Activated CD4-positive, alpha-beta T cell treated with anti-CD3 and anti-CD28 coated beads for 48 hours (primary cell): ENCODE measurements around the gene NEK6.

Experiments
- DNase-seq: peaks from one replicate; pipeline ENCODE4 v3.0.0-alpha.2; 2020

The NEK6 gene

DNA sequence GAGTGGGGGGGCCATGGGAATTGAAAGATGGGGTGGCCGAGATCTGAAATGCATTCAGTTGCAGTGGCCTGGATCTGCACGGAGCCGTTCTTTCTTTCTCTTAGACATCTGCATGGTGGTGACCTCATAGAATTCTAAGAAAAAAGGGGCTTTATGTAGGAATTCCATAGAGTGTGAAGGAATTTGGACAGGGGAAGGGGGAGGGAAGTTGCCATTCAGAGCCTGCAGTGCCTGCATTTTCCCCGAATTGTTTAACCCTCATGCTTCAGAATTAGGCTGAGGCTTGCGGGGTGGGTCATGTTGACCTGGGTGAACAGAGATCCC, 4.9 kb downstream of the NEK6 start:
- DNase-seq: no peak

DNA sequence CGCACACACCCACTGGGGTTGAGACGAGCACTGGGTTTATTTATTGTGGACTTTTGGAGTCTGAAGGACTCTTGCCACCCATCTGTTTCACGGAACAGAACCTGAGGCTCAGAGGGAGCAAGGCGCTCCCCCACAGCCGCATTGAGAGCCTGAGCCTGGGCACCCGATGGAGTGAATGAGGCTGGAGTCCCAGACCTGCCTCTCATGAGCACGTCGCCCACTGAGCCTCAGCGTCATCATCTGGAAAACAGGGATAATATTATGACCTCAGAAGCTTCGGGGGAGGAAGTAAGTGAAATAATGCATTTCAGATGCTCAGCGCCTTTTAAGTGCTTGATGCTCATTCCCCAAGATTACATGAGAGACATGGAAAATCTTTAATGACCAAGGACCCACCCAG, 5.5 kb downstream of the NEK6 start:
- no peak for DNase-seq

DNA sequence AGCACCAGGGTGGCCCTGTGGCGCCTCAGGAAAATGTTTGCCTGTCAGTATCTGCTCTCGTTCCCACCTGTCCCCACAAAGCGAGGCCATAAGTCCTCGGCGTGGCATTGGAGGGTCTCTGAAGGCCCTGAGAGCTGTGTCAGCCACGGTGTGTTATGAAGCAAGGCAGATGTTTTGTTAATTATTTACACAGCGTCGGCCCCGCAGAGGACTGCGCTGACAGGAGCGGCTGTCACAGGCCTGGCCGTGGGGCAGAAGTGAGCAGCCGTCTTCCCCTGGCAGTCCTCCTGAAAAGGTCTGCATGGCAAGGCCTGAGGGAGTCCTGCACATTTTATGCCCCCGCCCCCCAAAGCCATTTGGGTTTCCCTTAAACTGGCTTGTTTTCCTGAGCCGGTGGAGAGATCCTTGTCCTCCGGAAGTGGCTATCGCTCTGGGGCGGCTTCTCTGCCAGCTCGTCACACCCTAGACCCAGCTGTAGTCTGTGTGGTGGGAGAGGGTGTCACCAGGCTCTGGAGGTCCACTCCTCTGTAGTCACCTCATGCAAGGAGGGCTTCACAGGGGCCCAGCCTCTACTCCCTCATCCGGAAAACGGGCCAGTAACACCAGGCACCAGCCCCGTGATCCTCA, 6.2 kb downstream of the NEK6 start:
- no peak for DNase-seq

DNA sequence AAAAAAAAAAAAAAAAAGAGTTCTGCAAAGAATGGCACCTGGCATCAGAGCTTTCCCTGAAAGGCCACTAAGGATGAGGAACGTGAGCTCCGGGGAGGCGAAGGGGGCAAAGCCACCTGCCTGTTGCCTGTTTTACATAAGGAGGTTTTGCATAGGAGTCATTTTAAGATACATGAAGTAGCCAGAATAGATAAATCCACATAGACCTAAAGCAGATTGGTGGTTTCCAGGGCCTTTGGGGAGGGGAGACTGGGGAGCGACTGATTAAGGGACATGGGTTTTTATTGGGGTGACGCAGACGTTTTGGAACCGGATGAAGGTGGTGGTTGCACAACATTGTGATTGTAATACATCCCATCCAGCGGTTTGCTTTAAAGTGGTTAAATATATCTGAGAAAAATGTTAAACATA, 7.1 kb downstream of the NEK6 start:
- DNase-seq: no peak

DNA sequence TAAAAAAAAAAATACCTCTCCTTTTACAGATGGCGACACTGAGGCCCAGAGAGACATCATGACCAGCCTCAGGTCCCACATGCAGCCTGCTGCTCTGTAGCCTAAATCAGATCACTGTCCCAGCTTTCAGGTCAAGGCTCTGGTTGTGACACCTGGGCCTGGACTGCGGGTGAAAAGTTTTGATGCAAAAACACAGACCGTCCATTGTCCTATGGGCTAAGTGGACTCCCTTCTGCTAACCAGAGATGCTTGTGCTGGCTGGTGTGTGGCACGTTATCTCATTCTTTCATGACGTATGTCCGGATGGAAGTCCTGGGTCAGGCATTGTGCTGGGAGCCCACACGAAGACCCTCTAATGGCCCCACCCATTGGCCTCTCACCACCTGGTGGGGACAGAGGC, 7.8 kb downstream of the NEK6 start:
- no peak for DNase-seq

DNA sequence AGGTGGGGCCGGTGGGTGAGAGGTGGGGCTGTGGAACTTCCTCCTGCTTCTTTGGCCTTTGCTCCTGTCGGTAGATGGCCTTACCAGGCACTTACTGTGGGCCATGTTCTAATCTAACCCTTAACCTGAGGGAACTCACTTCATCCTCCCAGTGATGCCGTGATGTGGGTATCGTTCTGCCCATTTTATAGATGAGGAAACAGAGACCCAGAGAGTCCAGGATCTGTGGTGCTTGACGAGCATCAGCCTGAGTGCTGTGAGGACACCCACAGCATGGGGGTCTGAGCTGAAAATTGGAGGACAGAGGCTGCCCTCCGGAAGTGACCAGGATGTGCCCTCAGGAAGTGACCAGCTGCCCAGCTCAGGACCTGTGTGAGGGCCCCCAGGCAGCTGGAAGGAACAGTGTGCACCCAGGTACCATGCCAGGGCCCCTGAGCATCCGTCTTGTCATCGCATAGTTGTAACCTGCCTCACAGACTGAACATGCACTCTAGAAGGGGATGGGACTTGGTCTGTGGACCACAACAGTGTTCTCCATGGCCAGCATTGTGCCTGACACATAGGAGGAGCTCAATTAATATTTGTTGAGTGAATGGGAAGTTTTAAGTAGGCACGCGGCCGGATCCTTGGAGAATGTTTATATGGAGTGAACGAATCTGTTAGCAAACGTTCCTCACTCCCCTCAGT, 8.5 kb downstream of the NEK6 start:
- no peak for DNase-seq

DNA sequence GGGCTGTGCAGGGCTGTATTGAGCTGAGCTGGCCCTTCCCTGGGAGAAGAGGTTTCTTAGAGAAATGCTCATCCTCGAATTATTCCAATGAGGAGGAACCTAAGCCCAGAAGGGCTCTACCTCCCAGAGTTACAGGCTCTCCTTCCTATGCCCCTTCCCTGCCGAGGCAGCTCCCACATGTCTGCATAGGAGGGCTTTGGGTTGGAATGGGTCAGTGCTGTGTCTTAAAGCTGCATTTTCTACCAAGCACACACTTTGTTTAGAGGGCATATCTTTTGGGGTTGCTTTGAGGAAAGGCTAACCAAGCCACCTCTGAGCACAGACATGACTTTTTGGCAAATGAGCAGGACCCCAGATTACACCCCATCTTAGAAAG, 9.1 kb downstream of the NEK6 start:
- no peak for DNase-seq

DNA sequence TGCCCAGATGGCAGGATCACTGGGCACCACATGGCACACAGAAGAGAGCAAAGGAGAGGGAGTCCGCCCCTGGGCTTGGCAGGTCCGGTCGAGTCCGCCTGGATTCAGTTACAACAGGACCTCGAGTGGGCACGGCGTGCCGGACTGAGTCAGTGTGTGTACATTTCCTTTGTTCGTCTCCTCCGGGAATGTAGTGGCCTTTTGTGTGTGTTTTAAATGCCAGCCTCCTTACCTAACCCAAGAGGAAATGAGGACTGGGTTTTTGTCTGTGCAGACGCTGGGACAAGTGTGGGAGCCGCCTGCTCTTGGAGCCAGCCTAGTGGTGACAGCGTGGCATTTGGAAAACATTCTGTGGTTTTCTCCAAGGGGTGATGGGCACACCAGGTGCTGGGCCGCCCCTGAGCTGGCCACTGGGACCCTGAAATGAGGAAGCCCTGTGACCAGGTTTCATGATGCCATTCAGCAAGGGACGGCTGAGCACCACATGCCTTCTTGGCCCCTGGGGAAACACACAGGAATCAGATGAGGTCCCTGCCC, 9.6 kb downstream of the NEK6 start:
- DNase-seq: no peak

DNA sequence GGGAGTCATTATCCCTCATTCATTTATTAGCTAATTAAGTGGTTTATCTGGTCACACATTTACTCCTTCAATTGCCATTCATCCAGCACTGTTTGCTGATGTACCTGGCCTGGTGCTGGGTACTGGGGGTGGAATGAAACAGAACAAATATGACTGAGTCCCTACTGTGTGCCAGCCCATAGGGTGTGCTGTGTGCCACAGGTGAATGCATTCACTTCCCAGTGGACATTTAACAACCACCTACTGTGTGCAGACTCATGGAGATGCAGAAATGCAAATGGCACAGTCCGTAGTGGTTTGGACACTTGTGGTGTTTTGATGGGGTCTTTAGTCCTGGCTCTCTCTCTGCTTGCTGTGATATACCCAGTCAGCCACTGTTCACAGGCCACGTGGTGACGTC, 10.5 kb downstream of the NEK6 start:
- DNase-seq: no peak

DNA sequence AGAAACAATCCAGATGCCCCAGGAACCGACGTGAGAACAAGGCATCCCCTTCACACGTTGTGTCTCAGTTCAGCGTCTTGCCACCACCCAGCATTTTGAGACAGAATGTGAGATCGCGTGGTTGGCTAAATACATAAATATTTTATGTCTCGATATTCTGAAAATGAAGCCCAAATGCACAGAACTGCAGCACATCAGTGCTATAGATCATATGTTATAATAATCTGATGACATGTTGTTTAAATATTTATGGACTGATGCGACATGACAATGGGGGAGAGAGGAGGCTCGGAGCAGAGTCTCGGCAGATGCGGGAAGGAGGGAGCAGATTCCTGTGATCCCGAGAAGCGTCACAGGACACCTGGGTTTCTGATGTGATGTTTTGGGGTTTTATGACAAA, 10.9 kb downstream of the NEK6 start:
- DNase-seq: no peak

DNA sequence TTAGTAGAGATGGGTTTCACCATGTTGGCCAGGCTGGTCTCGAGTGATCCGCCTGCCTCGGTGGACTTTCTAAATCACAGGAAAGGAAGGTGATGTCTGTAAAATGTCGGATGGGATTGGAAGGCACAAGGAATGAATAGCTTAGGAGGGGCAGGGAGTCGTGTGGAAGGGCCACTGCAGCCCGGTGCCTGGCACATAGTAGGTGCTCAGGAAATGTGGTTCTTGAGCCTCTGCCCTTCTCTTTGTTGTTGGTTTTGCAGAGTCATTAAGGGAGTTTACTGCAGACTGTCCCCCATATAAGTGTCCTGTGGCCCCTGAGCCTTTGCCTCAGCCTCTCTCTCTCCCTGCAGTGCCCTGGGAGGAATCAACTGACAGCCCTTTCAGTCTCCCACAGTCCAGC, 11.8 kb downstream of the NEK6 start:
- DNase-seq: no peak

DNA sequence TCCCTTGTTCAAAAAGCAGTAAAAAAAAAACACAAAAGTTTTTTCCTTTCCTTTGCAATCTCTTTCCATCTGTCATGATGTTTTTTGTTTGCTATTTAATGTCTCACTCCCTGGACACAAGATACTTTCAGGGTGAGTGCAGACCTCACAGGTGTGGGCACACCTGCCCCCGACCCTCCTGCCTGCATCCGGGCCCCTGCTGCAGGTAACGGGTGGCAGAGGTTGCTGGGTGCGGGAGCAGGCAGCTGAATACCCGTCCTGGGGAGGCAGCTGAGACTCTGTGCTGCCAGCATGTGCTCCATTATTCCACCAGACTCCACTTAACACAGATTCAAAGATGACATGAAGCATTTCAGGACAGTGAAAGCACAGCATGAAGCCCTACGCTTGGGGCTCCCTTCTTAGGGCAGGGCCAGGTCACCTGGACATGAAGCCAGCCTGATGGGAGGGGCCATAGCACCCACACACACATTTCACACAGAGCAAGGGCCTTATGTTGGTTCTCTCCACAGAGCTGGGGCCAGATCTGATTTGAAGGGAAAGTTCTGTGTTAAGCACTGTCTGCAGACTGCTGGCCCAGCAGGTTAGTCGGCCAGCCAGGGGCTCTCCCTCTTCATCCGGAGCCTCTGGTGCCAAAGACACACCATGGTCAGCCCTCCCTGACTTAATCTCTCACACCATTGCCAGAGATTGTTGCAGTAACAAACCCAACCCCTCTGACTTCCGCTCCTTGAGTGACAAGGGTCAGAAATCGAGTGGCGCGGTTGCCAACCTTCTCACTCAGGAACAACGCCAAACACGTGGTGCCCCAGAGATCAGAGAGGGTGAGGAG, 13.0 kb downstream of the NEK6 start:
- no peak for DNase-seq

DNA sequence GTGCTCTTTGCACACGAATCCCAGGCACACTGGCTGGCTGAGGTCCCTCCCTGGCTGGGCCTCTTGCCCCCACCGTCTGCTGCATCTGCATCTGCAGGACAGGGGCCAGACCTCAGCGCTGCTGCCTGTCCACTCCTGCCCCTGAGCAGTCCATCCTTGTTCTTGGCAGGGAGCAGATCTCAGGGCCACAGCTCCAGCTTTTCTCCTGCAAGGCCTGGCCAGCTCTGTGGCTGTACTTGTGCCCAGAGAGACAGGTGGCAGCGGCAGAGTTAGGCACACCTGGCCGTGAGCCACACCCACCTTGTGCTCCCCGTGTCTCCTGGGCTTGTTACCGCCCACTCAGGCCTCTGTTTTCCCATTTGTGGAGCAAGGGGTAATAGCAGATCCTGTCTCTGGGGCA, 13.9 kb downstream of the NEK6 start:
- no peak for DNase-seq

DNA sequence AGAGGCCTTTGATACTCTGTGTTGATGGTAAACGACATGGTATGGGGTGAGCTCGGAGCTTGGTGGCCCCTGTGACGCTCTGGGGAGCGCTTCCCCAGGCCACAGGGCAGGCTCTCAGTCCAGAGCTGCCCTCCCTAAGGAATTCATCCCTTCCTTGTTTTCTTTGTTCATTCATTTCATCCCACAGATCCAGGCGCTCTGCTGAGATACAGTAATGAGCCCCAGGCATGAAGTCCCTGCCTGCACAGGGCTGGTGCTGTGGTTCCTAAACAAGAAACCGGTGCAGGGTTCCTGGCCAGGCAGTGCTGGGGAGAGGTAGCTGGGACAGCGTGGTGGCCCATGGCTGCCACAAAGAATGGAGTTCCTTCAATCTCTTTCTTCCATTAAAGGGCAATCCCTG, 14.4 kb downstream of the NEK6 start:
- DNase-seq: no peak

DNA sequence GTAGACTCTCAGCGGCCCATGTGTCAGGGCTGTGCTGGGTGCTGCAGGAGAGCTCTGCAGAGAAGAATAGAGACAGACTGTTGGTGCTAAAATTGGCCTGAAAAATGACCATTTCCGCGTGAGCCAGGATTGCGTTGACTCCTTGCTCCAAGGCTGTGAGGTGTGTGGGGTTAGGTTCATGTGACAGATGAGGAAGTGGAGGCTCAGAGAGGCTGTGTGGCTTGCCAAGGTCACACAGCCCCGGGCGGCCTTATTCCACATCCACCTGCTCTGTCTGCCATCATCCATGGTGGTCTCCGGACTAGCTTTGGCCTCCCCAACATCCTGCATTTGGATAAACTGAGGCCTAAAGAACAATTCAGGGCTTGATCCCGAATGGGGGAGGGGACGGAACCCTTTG, 15.2 kb downstream of the NEK6 start:
- DNase-seq: no peak

DNA sequence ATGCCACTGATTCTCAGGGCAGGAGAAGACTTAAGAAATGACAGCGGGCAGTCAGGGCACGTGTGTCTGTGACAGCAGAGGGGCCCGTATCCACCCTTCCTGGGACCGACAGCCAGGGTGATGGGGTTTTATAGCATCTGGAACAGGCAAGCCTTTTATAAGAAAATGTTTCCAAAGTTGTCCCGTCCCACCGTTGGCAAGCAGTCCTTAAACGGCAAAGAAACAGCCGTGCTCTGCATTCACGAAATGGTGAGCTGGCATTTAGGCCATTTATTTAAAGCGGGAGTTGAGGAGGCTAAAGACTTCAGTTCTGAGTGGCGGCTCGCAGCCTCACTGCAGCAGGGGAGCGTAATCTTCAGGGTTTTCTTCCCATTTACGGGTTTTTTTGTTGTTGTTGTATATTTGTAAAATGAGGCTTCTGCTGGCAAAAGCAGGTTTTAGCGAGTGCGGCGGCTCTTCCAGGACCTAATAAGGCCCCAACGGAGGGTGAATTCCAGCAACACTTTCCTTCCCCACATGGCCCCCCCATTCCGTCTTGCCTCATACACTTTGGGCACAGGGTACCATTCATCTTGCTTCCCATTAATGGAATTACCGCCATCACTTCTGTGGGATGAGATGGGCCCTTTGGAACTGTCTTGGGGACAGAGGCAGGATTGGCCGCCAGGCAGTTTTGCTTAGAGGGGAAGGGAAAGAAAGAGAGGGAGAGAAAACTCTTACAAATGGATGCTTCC, 15.8 kb downstream of the NEK6 start:
- DNase-seq: no peak

DNA sequence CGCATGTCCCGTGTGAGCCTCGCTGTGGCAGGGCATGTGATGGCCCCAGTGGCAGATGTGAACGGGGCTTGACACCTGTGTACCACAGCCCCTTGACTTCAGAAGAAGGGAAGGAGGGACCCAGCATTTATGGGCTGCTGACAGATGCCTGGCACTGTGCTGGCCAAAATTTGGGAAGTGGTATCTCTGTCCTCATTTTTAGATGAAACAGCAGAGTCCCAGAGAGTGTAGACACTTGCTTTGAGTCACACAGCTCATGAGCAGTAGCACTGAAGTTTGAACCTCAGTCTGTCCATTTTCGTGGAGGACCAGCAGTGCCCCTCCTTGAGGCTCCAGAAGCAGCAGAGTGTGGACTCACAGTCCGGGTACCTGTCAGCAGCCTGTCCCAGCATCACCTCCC, 16.5 kb downstream of the NEK6 start:
- DNase-seq: no peak

DNA sequence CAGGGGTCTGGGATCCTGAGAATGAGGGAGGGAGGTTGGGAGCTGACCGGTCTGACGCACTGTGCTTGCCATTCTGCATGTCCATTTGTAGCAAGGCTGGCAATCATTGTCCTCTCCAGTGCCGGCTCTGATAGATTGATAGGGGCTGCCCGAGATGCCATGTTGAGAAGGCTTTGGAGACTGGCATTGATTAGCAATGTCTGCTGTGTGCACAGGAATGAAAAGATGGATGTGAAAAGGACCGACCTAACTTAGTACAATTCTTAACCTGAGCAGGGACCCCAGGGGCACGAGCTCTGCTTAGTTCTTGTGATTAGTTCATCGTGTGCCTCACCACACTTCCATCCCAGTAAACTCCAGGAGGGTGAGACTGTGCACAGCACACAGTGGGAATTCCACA, 17.0 kb downstream of the NEK6 start:
- DNase-seq: no peak

DNA sequence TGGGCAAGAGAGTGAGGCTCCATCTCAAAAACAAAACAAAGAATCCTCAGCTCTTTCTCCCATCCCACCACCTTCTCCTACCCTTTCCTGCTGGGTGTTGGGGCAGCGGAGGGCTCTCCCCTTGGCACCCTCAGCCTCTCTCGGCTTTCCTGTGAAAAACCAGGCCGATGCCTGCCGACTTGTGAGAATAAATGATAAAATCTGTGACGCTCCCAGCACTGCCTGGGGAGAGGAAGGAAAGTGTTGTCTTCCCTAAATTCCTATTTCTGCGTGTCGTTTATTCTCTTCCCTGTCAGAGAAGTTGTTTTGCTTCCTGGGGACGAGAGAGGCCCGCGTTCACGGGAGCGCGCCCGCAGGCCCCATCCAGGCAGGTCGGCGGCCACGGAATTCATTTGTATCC, 19.7 kb downstream of the NEK6 start:
- no peak for DNase-seq

DNA sequence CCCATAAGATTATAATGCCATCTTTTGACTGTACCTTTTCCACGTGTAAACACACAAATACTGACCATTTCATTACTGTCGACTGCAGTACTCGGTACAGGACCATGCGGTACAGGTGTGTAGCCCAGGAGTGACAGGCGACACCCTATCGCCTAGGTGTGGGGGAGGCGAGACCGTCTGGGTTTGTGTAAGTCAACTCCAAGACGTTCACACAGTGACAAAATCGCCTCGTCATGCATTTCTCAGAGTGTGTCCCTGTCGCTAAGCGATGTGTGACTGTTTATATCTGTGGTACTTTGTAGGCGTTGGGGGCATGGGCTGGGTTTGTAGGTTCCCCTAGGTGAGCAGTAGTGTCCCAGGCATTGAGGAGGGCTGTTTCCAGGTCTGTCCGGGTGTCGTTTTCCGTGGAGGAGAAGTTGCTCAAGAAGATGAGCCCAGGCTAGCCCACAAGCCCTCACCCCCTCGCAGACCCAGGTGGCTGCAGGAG, 20.3 kb downstream of the NEK6 start:
- DNase-seq: no peak

DNA sequence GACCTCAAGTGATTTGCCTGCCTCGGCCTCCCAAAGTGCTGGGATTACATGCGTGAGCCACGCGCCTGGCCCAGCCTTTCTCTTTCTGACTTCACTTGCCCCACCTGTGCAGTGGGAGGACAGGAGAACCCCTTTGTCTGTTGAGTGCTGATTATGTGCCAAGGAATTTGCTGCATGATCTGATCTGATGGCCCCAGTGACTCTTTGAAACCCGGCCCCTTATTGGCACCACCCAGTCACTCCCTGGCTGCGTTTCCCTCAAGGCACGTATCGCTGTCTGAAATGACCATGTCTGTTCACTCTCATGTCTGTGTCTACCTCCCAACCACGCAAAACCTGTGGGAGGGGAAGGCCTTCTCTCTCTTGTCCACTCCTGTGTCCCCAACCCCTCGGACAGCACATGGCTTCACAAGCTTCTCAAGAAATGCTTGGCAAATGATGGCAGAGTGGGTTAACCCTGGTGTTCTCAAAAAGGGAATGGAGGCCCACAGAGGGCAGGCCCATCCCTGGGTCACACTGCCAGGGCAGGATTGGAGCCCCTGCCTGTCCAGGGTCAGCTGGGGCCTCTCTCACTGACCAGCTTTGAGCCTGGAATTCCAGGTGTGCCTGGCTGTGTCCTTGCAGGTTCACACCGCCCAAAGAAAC, 21.9 kb downstream of the NEK6 start:
- DNase-seq: no peak

DNA sequence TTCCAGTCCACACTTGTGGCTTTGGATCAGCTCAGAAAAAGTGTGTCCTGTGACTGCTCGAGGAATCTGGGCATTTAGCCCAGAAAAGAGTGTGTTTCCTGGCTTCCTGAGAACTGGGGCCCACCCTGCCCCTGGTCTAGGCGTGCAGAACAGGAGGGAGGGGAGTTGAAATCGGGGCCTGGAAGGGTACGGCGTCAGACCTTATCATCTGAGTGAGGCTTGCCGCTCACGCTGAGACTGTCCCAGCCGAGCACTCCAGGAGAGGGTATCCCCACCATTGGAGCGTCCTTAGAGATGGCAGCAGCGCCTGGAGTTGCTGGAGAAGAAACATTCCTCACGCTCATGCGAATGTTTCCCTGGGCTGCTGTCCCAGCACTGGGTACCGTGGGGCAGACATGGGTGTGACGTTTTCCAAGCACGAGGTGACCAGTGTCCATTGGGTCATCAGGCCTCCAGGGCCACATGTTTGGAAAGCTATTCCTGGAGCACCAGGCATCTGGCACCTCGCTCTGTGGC, 22.5 kb downstream of the NEK6 start:
- DNase-seq: no peak

DNA sequence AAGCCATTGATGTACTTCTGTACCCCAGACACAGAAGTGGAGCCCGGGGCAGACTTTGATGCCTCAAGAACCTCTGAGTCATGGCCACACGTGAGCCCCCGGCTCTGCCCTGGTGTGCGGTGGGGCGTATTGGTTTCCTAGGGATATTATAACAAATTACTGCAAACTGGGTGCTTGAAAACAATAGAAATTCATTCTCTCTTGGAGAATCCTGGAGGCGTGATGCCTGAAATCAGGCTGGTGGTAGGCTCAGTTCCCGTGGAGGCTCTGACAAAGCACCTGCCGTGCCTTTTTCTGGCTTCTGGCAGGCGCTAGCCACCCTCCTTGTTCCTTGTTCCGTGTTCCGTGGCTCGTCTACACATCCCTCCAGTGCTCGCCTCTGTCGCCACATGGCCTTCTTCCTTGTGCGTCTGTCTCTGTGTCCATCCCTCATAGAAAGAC, 24.2 kb downstream of the NEK6 start:
- DNase-seq: no peak
